GM12878 (cell line): Measurements from ENCODE around the gene RABL2A.
"Not testable (repeated sequence)": the region's sequence is repeated elsewhere in the genome, so short reads cannot be mapped to it uniquely, and the experiment has no call there.

ENCODE experiments used
- MXI1 ChIP-seq: fragments of 150-350 bp; IDR thresholded peaks from 2 replicates; pipeline ENCODE4 v1.6.1; 2011; ENCODE audit warnings: low read depth, mild to moderate bottlenecking, inconsistent platforms, low read length, improper control_type of control experiment
- RB1 ChIP-seq: fragments of 450-650 bp; formaldehyde crosslinking; IDR thresholded peaks from 2 replicates; pipeline ENCODE4 v1.6.1; 2017; ENCODE audit warnings: mild to moderate bottlenecking, borderline replicate concordance

GRCh38 chr2:113591926-113592325 lies 35.1 kb upstream of the RABL2A start:
- TF ChIP-seq MXI1, RB1: not testable (repeated sequence)
